Esophagus muscularis mucosa (tissue), 4 donors: ENCODE results near the gene GAS2L1. TPM values are rescaled to one million over a fixed set of nuclear protein-coding genes. Genes with fewer than 3 reads are reported as not detected.

Experiments
- DNase-seq: peaks from one replicate; pipeline ENCODE4 v3.0.0-alpha.2; 2017; ENCODE audit errors: extremely low spot score
- H3K27ac ChIP-seq, 4 donors: fragments of 200-600 bp; sonication (generic); replicated peaks in 1 of 4; 1 replicate in 3 of 4; 2 replicates in 1 of 4; pipeline ENCODE4 v1.5.1; 2016 to 2019; ENCODE audit warnings: mild to moderate bottlenecking in 1 of 4
- H3K27me3 ChIP-seq, 4 donors: fragments of 200-600 bp; sonication (generic); one replicate each; pipeline versions ENCODE4 v1.5.1 to v1.6.0; 2016 to 2019
- H3K36me3 ChIP-seq, 4 donors: fragments of 200-600 bp; sonication (generic); one replicate each; pipeline ENCODE4 v1.5.1; 2016 to 2019
- H3K4me1 ChIP-seq, 4 donors: fragments of 200-600 bp; sonication (generic); one replicate each; pipeline ENCODE4 v1.5.1; 2016 to 2019
- H3K4me3 ChIP-seq, 4 donors: fragments of 200-600 bp; sonication (generic); 1 replicate in 2 of 4; 2 replicates in 2 of 4; pipeline ENCODE4 v1.5.1; 2016 to 2019; ENCODE audit warnings: mild to moderate bottlenecking in 4 of 4, moderate library complexity in 1 of 4
- H3K9me3 ChIP-seq, 4 donors: fragments of 200-600 bp; sonication (generic); 1 replicate in 3 of 4; 2 replicates in 1 of 4; pipeline ENCODE4 v1.5.1; 2016 to 2019
- CTCF ChIP-seq, 3 experiments: fragments of 200-600 bp in 2 of 3; fragments of 450-650 bp in 1 of 3; sonication (generic) in 2 of 3; IDR thresholded peaks; one replicate each; pipeline ENCODE4 v1.5.1; 2017 to 2019; ENCODE audit warnings: antibody characterized with exemption in 3 of 3, mild to moderate bottlenecking in 2 of 3, moderate library complexity in 1 of 3
- EP300 ChIP-seq: sonication (generic); formaldehyde crosslinking; IDR thresholded peaks from one replicate; pipeline ENCODE4 v1.6.1; 2017; ENCODE audit warnings: antibody characterized with exemption
- POLR2A ChIP-seq: fragments of 450-650 bp; IDR thresholded peaks from one replicate; pipeline ENCODE4 v1.6.1; 2017; ENCODE audit warnings: antibody characterized with exemption, moderate library complexity, mild to moderate bottlenecking, low read depth
- POLR2AphosphoS5 ChIP-seq, 2 donors: sonication (generic); formaldehyde crosslinking; IDR thresholded peaks; one replicate each; pipeline ENCODE4 v1.6.1; 2017; ENCODE audit warnings: antibody characterized with exemption in 2 of 2
- WGBS: methylation state at CpG from one replicate; pipeline ENCODE4 v1.1.5; 2018; 5-methylcytosine and 5-hydroxymethylcytosine counted together
- intact Hi-C: fragments of 100-400 bp; cut with DNase I; formaldehyde crosslinking; loops from one replicate; pipeline ENCODE4 v1.15.1; 2023
- total RNA-seq, 4 donors: library from RNA; depleted of rRNA; stranded (reverse); fragments of >200 nt; gene quantifications; one replicate each; pipeline versions ENCODE4 v1.1.0 to v1.2.1, GENCODE V29; 2016

Gene GAS2L1
- total RNA-seq, 4 donors from 2014 or later: 25.8 to 63.9 (median 38.8) TPM

- intact Hi-C loops: no loop called here
- no peak within 1 kb of the TSS for H3K27ac ChIP-seq
- H3K4me1 ChIP-seq: peaks cover 47 to 55% (median 52%) of the 10 kb centered on the region in 4 donors
- TF ChIP-seq CTCF (IDR thresholded peaks at IDR 0.05): no peak
- H3K36me3 ChIP-seq: peaks cover 0 to 13% (median 4%) of the 10 kb centered on the region in 4 donors
- no peak for DNase-seq
- WGBS: 2% methylated on average over 53 of the region's 103 CpGs
- H3K9me3 ChIP-seq: no peaks in the 10 kb centered on the region
- peak within 1 kb of the TSS; percentile 45 to 57 (median 48) for H3K4me3 ChIP-seq
- peaks cover 0 to 38% (median 10%) of the 10 kb centered on the region in 4 donors for H3K27me3 ChIP-seq
Measured at GRCh38 chr22:29315286-29316140, 9.1 kb downstream of the GAS2L1 start, which contains the start of gene RASL10A. RASL10A (minus strand) TSS chr22:29315697; CDS start chr22:29315246, 451 bp downstream.

- DNase-seq: no peak
- WGBS: 94% methylated on average over 6 of the region's 18 CpGs
- H3K4me3 ChIP-seq: peak overlapping the region in 1 of 4 donors; percentile 47
- no peaks in the 10 kb centered on the region for H3K9me3 ChIP-seq
- intact Hi-C loops: no loop called here
- H3K36me3 ChIP-seq: peaks cover 0 to 13% (median 4%) of the 10 kb centered on the region in 4 donors
- peaks cover 40 to 48% (median 45%) of the 10 kb centered on the region in 4 donors for H3K4me1 ChIP-seq
- TF ChIP-seq POLR2AphosphoS5 (IDR thresholded peaks at IDR 0.05) (no peak), EP300 (no peak), CTCF (IDR thresholded peaks at IDR 0.05) (no peak), POLR2A (no peak)
- peaks cover 0 to 38% (median 10%) of the 10 kb centered on the region in 4 donors for H3K27me3 ChIP-seq
- H3K27ac ChIP-seq: no peak overlapping the region
Measured at GRCh38 chr22:29316141-29316828, 9.8 kb downstream of the GAS2L1 start.

DNA sequence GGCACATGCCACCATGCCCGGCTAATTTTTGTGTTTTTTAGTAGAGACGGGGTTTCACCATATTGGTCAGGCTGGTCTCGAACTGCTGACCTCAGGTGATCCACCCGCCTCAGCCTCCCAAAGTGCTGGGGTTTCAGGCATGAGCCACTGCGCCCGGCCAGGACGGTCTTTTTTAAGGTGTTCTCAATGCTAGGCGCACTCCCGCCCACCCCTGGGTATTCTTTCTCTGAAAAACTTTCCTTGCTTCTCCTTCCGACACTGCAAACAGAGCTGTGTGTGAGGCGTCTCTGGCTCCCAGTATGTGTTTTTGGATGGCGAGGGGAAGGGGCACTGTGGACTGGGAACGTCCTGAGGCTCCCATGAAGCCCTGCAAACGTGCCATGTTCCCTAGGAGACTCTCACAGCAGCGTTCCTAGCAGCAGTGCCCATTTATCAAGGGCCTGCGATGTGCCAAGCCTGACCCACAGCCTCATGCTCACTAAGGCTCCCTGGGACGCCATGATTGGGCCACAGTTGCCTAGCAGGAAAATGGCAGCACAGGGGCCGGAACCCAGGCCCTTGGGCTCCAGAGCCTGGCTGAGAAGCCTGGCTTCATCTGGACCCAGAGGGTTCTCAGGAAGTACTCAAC is 11.5 kb downstream of the GAS2L1 start:
- TF ChIP-seq EP300 (no peak), POLR2AphosphoS5 (IDR thresholded peaks at IDR 0.05) (no peak), POLR2A (no peak), CTCF (IDR thresholded peaks at IDR 0.05) (no peak)
- Histone ChIP-seq H3K27me3 (peaks cover 0 to 38% (median 10%) of the 10 kb centered on the region in 4 donors), H3K27ac (no peak overlapping the region), H3K36me3 (peaks cover 0 to under 1% (median 0%) of the 10 kb centered on the region in 4 donors), H3K9me3 (no peaks in the 10 kb centered on the region), H3K4me3 (no peak overlapping the region), H3K4me1 (peaks cover 24 to 31% (median 30%) of the 10 kb centered on the region in 4 donors)
- WGBS: 95% methylated on average over 15 of the region's 18 CpGs
- no peak for DNase-seq
- intact Hi-C loops: no loop called here

- intact Hi-C loops: no loop called here
- peaks cover 13 to 20% (median 19%) of the 10 kb centered on the region in 4 donors for H3K4me1 ChIP-seq
- no peak overlapping the region for H3K27ac ChIP-seq
- DNase-seq: no peak
- H3K9me3 ChIP-seq: no peaks in the 10 kb centered on the region
- peaks cover 0 to 29% (median 8%) of the 10 kb centered on the region in 4 donors for H3K27me3 ChIP-seq
- H3K4me3 ChIP-seq: no peak overlapping the region
- TF ChIP-seq EP300 (no peak), POLR2A (no peak), POLR2AphosphoS5 (IDR thresholded peaks at IDR 0.05) (no peak), CTCF (IDR thresholded peaks at IDR 0.05) (no peak)
- 89% methylated on average over 2 of the region's 2 CpGs for WGBS
- H3K36me3 ChIP-seq: no peaks in the 10 kb centered on the region
Measured at GRCh38 chr22:29319072-29319471, 12.6 kb downstream of the GAS2L1 start.
